ENCODE data around the gene RSPH3.

Gene RSPH3

DNA sequence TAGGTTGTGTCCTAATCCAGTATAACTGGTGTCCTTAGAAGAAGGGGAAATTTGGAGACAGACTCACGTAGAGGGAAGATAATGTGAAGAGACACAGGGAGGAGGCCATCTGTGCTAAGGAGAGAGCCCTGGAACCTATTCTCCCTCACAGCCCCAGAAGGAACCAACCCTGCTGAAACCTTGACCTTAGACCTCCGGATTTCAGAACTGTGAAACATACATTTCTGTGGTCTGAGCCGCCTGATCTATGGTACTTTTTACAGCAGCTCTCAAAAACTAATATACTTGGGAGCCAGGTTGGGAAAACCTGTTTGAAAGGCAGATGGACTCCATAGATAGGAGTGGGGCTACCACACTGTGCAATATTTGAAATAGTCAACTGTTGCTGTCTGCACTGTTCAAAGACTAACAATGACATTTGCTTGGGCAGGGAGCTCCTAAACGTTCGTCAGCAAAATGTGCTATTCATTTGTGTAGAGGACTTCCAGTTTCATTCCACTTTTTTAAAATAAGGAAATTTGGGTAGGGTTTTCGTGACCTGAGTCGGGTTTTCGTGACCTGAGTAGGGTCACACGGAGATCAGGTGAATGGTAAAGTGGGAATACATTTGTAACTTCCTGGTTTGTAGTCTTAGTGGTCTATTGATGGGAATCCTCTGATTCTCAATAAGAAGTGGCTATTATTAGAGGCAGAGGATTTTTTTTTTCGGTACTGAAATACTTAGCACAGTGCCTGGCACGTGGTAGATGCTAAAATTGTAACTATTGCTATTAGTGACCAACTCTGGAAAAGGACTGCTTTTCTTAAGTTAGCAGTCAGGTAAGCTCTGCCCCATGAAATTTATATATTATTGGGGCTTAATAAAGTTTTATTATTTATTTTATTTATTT, 33.4 kb upstream of the RSPH3 start:
- TF ChIP-seq, protein P1, sequence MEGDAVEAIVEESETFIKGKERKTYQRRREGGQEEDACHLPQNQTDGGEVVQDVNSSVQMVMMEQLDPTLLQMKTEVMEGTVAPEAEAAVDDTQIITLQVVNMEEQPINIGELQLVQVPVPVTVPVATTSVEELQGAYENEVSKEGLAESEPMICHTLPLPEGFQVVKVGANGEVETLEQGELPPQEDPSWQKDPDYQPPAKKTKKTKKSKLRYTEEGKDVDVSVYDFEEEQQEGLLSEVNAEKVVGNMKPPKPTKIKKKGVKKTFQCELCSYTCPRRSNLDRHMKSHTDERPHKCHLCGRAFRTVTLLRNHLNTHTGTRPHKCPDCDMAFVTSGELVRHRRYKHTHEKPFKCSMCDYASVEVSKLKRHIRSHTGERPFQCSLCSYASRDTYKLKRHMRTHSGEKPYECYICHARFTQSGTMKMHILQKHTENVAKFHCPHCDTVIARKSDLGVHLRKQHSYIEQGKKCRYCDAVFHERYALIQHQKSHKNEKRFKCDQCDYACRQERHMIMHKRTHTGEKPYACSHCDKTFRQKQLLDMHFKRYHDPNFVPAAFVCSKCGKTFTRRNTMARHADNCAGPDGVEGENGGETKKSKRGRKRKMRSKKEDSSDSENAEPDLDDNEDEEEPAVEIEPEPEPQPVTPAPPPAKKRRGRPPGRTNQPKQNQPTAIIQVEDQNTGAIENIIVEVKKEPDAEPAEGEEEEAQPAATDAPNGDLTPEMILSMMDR (IDR thresholded peaks at IDR 0.05), result no peak

DNA sequence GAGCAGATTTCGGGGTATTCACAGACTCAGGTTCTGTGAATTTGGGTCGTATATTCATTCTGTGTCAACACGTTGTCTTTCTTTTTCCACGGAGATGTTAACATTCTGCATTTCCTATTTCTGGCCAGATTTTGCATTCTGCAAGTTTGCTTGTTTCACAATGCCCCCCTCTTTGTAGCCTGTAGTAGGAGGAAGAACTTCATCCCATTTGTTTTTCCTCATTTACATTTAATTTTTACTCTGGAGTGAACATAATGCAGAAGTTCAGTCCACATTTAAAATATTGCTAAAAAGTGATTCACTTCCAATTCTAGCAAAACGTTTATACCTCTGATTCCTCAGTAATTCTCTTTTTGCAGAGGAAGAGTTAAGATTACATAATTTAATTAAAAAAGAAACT, 31.8 kb upstream of the RSPH3 start:
- TF ChIP-seq, protein P1 (IDR thresholded peaks at IDR 0.05), result no peak

DNA sequence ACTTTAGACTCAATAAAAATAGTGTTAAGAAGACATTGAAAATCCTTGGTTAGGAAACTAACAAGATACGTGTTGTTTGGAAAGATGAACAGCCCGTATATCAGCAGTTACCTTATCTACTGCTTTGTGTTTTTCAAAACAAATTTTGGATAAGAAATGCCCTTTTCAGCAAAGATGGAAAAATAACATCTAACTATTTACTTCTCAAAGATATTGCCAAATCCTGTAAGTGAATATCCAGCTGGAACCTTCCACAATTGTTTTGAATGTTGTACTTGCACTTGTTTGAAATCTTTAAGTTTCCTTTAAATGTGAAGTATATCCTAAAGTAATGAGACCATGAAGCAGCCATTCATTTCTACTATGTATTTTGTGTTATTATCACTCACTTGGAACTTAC, 30.2 kb upstream of the RSPH3 start:
- TF ChIP-seq, protein P1 (IDR thresholded peaks at IDR 0.05), result no peak

DNA sequence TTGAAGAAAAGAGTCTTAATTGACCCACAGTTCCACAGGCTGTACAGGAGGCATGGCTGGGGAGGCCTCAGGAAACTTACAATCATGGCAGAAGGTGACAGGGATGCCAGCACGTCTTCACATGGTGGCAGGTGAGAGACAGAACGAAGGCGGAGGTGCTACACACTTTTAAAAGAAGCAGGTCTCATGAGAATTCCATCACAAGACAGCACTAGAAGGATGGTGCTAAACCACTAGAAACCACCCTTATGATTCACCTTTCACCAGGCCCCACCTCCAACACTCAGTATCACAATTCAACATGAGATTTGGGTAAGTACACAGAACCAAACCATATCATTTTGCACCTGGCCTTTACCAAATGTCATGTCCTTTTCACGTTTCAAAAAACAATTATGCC, 23.9 kb upstream of the RSPH3 start:
- TF ChIP-seq, protein P1 (IDR thresholded peaks at IDR 0.05), result no peak

DNA sequence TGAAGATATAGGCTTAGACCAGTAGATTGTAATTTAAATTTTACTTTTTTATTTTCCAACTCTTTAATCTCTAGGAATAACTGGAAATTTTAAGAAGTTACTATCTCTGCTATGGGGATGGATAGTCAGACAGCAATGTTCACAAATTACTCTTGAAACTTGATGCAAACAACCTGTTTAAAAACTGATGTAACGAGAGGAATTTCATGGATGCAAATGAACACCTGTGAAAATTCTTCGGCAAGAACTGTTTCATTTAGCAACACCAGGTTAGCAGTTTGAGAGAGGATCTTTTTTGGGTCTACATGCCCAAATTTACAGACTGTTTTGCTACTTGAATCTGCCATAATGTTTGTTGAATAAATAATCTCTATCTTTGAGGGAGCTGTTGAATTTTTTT, 20.0 kb upstream of the RSPH3 start:
- TF ChIP-seq, protein P1 (IDR thresholded peaks at IDR 0.05), result no peak

DNA sequence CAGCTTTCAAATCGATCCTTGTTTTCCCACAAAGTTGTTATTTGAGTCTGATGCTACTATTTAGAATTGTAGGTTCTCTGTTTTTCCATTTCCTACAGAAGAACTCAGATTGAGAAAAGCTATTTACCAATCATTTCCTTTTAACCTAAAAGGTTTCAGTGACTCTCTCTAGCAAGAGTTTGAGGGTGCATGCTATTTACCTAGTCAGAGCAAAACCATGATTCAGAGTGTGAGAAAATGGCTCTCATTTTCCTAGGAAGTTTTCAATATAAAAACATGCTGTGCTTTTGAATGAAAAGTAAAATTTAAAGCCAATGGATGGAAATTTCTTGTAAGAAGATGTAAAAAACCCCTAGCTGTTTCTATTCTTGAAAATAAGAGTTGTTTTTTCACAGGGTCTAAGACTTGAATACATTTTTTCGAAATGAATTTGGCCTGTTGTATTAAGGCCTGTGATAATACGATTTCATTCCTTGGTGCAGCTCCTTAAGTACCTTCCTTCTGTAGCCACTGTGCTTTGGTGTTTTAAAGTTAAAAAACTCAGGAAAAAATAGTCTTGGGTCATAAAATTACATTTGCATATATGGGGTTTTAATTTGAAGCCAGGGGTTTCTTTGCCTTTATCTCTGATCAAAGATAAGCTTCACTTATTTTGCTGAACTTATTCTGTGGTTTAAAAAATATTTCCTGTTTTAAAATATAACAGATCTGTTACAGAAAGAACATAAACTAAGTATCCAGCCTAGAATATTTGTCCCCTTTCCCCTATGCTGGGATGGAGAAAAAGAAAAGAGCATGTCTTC, 18.0 kb upstream of the RSPH3 start:
- TF ChIP-seq, protein P1 (IDR thresholded peaks at IDR 0.05), result no peak

DNA sequence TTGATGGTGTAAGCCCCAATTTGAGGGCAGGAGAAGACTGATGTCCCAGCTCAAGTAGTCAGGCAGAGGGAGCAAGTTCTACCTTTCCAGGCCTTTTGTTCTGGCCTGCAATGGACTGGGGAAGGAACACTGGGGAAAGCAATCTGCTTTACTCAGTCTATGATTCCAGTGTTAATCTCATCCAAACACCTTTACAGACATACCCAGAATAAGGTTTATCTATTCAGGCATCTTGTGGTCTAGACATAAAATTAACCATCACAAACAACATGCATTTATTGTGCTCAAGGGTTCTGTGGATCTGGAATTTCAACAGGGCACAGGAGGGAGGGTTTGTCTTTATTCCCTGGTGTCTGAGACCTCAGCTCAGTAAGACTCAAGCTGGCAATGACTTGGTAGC, 14.4 kb upstream of the RSPH3 start:
- TF ChIP-seq, protein P1 (IDR thresholded peaks at IDR 0.05), result no peak

Data from LNCAP (cell line).